GM10266 (cell line): ENCODE measurements around the gene EGFL7.

Experiments used
- DNase-seq: peaks from one replicate; pipeline ENCODE4 v3.0.0; 2012; ENCODE audit errors: extremely low spot score
- TF ChIP-seq, protein P1 (sequence below): IDR thresholded peaks from 2 replicates; pipeline ENCODE4 v1.5.1; 2012; ENCODE audit warnings: mild to moderate bottlenecking, low read depth; ENCODE audit not compliant: control insufficient read depth, insufficient read depth; ENCODE audit errors: missing control alignments

EGFL7 gene

DNA sequence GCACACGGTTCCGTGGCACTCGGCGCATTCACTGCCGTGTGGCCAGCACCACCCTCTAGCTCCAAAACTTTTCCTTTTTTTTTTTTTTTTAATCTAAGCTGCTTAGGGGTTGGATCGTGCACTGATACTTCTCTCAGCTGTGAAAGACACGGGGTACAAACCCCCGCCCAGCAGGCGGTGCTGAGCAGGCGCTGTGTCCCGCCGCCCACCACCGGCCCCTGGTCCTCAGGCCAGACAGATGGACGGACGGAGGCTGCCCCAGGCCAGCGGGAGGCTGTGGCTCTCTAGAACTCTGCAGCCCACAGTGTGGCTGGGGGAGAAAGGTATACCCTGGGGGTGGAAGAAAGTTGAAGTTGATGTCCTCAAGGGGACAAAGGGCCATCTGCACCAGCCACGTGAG, 18.3 kb downstream of the EGFL7 start:
- TF ChIP-seq, protein P1, sequence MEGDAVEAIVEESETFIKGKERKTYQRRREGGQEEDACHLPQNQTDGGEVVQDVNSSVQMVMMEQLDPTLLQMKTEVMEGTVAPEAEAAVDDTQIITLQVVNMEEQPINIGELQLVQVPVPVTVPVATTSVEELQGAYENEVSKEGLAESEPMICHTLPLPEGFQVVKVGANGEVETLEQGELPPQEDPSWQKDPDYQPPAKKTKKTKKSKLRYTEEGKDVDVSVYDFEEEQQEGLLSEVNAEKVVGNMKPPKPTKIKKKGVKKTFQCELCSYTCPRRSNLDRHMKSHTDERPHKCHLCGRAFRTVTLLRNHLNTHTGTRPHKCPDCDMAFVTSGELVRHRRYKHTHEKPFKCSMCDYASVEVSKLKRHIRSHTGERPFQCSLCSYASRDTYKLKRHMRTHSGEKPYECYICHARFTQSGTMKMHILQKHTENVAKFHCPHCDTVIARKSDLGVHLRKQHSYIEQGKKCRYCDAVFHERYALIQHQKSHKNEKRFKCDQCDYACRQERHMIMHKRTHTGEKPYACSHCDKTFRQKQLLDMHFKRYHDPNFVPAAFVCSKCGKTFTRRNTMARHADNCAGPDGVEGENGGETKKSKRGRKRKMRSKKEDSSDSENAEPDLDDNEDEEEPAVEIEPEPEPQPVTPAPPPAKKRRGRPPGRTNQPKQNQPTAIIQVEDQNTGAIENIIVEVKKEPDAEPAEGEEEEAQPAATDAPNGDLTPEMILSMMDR: no peak
- no peak for DNase-seq

GRCh38 chr9:136681945-136682699, 19.4 kb downstream of the EGFL7 start:
- TF ChIP-seq, protein P1: no peak
- DNase-seq: no peak

DNA sequence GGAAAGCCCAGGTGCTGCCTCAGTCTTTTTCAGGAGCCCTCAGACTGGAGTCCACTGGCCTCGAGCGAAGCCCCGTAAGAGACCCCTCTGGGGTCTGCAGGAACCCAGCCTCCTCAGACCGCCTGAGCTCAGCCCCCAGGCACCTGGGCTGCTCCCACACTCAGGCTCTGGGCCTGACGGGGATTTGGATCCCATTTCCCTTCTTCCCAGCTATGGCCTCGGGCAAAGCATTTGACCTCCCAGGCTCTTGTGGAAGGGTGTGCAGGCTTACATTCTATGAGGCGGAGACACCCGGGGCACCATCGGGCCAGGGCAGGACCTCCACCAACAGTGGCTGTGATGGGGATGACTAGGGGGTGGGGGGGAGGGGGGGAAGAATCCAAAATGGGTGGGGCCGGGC, 20.0 kb downstream of the EGFL7 start:
- TF ChIP-seq, protein P1: no peak
- no peak for DNase-seq

DNA sequence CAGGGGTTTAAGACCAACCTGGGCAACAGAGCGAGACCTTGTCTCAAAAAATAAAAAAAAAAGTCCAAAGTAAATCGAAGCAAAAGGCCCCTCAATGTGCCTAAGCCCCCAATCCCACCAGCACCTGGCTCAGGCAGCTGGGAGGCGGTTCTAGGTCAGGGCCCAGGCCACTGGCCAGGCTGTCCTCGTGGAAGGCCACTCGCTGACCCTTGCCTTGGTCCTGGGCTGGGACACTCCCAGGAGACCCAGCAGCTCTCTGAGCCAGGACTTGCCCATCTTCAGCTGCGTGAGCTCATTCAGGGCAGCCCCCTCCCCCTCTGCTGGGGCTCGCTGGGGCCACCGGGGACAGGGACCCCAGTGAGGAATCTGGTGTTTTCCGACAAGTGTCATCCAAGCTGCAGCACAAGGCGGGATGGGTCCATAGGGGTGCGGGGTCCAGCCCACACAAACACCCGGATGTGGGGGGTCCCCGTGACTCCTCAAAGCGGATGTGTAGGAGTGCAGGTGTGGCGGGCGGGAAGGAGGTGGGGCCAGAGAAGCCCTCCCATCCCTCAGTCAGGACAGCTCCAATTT, 20.5 kb downstream of the EGFL7 start:
- no peak for DNase-seq
- TF ChIP-seq, protein P1: no peak

DNA sequence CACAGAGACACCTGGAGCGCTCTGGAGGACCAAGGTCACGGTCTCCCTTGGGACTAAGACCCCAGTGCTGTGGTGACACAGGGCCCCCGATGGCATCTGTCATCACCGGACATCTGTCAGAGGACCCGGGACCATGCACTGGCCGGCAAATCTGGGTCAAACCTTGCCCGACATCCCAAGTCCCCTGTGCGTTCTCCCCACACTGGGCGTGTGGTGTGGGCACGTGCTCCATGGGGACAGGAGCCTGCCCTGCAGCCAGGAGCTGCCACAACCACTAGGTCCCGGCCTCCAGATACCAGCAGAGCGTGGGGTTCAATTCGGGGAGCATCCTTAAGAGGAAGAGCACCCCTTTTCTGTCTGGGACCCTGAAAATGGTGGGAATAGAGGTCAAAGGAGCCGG, 21.0 kb downstream of the EGFL7 start:
- TF ChIP-seq, protein P1: no peak

GRCh38 chr9:136684339-136684738, 21.6 kb downstream of the EGFL7 start:
- TF ChIP-seq, protein P1: no peak
- no peak for DNase-seq

More for the DNA sequence above, 21.0 kb downstream of the EGFL7 start:
- DNase-seq: no peak

- no peak for DNase-seq
- TF ChIP-seq, protein P1: no peak
Measured at GRCh38 chr9:136684799-136685198, 22.1 kb downstream of the EGFL7 start.
